Mononuclear cell (primary cell): Measurements from ENCODE around the gene EDNRA. TPM values are rescaled to one million over a fixed set of nuclear protein-coding genes. Genes with fewer than 3 reads are reported as not detected.

ENCODE experiments used
- H3K27me3 ChIP-seq: 2 replicates; pipeline ENCODE4 v1.6.0; 2011; ENCODE audit warnings: low read length, control low read depth; ENCODE audit not compliant: insufficient read depth
- H3K4me1 ChIP-seq: 2 replicates; pipeline ENCODE4 v1.5.1; 2011; ENCODE audit warnings: mild to moderate bottlenecking, low read length, control low read depth; ENCODE audit not compliant: insufficient read depth
- H3K4me3 ChIP-seq: 2 replicates; pipeline ENCODE4 v1.5.1; 2011; ENCODE audit warnings: mild to moderate bottlenecking, low read length, moderate library complexity
- H3K9me3 ChIP-seq: 2 replicates; pipeline ENCODE4 v1.5.1; 2011; ENCODE audit warnings: low read depth, mild to moderate bottlenecking, control low read depth, low read length
- total RNA-seq: library from RNA; depleted of rRNA; stranded (reverse); fragments of >200 nt; gene quantifications from one replicate; pipeline ENCODE4 v1.2.3, GENCODE V29; 2012

Gene EDNRA
- total RNA-seq, 1 donor: under 0.01 TPM

GRCh38 chr4:147543034-147543433, 62.1 kb downstream of the EDNRA start:
- H3K9me3 ChIP-seq: no peaks in the 10 kb centered on the region
- H3K27me3 ChIP-seq: no peaks in the 10 kb centered on the region
- H3K4me1 ChIP-seq: no peaks in the 10 kb centered on the region
- no peak overlapping the region for H3K4me3 ChIP-seq

DNA sequence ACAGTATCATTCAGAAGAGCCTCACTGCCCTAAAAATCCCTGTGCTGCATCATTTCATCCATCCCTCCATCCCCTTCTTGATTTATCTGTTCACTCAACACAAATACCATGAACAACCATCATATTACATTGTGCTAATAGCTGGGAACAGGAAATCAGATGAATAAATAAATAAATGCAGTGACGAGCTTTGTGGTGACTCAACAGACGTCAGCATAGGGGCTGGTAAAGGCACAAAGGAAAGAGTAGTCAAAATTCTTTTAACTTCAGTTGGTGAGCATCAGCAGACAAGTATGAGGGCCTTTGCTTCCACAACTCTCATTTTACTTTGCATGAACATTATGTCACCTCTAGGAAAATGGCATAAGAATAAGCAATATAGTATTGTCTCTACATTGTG, 65.5 kb downstream of the EDNRA start:
- no peaks in the 10 kb centered on the region for H3K9me3 ChIP-seq
- no peak overlapping the region for H3K4me3 ChIP-seq
- no peaks in the 10 kb centered on the region for H3K27me3 ChIP-seq
- no peaks in the 10 kb centered on the region for H3K4me1 ChIP-seq

DNA sequence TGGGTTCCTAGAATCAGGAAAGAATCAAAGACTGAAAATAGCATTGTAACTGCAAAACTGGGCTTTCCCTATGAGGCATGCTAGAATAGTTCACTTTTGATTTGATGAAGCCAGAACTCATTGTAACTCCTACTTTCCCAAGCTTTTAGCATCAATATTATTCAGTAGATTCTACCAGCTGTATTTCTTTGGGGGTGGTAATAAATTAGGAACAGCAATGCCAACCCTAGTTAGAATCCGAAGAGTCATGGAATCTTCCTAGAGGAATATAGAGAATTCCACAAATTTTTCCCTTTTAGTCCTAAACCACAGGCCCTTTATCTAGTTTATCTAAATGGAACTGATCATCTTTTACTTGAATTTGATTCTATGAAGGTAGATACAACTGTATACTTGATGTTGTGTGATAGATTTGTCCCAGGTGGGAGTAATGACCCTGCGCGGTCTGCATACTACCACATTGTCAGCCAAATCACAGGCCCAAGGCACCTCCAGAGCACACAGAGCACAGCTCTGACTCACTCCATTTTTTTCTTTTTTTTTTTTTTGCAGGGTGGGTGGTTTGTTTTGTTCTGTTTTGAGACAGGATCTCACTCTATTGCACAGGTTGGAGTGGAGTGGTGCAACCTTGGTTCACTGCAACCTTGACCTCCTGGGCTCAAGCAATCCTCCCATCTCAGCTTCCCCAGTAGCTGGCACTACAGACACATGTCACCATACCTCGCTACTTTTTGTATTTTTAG, 66.6 kb downstream of the EDNRA start:
- H3K9me3 ChIP-seq: no peaks in the 10 kb centered on the region
- H3K4me1 ChIP-seq: no peaks in the 10 kb centered on the region
- H3K4me3 ChIP-seq: no peak overlapping the region
- H3K27me3 ChIP-seq: no peaks in the 10 kb centered on the region

DNA sequence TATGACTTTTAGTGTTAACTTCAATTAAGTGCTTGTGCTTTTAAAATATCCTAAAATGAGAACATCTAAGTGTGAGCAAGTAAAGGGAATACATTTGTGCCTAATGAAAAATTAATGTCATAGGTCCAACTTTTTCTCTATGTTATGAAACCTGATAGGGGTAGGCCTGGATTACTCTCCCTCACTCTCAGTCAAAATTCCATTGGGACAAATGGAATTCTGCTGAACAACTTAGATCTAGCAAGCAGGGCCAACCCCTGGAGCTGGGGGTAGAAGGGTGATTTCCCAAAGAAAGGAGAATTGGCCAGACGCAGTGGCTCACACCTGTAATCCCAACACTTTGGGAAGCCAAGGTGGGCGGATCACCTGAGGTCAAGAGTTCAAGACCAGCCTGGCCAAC, 67.4 kb downstream of the EDNRA start:
- Histone ChIP-seq H3K4me1 (no peaks in the 10 kb centered on the region), H3K9me3 (no peaks in the 10 kb centered on the region), H3K4me3 (no peak overlapping the region), H3K27me3 (no peaks in the 10 kb centered on the region)

DNA sequence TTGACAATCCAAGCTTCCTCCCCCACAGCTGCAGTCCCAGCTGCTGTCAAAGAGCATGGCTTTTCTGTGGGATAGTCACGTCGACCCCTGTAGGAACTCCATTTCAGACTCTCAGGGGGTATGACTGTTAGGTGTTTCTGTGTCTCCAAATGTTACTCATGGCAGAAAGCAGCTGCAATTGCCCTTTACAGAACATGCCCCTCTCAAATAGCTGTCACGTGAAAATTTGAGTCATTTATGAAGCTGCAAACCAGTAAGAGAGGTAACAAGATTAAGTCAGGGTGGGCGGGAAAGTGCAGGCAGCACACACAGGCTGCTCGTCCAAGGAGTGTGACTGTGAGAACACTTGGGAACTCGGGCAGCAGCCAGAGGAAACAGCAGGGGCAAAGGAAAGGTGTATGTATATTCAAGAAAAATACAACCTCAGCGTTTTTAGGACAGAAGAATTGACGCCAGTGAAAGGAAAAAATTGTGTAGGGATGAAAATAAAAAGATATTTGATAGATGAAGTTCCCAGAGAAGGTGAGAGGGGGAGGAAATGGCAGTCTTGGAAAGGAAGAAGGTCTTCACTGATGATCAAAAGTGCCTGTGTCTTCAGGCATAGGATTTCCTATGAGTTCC, 69.8 kb downstream of the EDNRA start:
- no peaks in the 10 kb centered on the region for H3K27me3 ChIP-seq
- H3K4me1 ChIP-seq: no peaks in the 10 kb centered on the region
- no peak overlapping the region for H3K4me3 ChIP-seq
- H3K9me3 ChIP-seq: no peaks in the 10 kb centered on the region

GRCh38 chr4:147560625-147561024, 79.7 kb downstream of the EDNRA start:
- Histone ChIP-seq H3K9me3 (no peaks in the 10 kb centered on the region), H3K4me3 (no peak overlapping the region), H3K4me1 (no peaks in the 10 kb centered on the region), H3K27me3 (no peaks in the 10 kb centered on the region)

GRCh38 chr4:147566762-147567161, 85.9 kb downstream of the EDNRA start:
- Histone ChIP-seq H3K27me3 (no peaks in the 10 kb centered on the region), H3K9me3 (no peaks in the 10 kb centered on the region), H3K4me1 (no peaks in the 10 kb centered on the region), H3K4me3 (no peak overlapping the region)

GRCh38 chr4:147567276-147567675, 86.4 kb downstream of the EDNRA start:
- no peak overlapping the region for H3K4me3 ChIP-seq
- H3K4me1 ChIP-seq: no peaks in the 10 kb centered on the region
- no peaks in the 10 kb centered on the region for H3K27me3 ChIP-seq
- H3K9me3 ChIP-seq: no peaks in the 10 kb centered on the region

GRCh38 chr4:147570616-147571015, 89.7 kb downstream of the EDNRA start:
- Histone ChIP-seq H3K4me1 (no peaks in the 10 kb centered on the region), H3K4me3 (no peak overlapping the region), H3K27me3 (no peaks in the 10 kb centered on the region), H3K9me3 (no peaks in the 10 kb centered on the region)

- Histone ChIP-seq H3K27me3 (no peaks in the 10 kb centered on the region), H3K9me3 (no peaks in the 10 kb centered on the region), H3K4me1 (no peaks in the 10 kb centered on the region), H3K4me3 (no peak overlapping the region)
These were observed 90.3 kb downstream of the EDNRA start for GRCh38 chr4:147571036-147571770.

DNA sequence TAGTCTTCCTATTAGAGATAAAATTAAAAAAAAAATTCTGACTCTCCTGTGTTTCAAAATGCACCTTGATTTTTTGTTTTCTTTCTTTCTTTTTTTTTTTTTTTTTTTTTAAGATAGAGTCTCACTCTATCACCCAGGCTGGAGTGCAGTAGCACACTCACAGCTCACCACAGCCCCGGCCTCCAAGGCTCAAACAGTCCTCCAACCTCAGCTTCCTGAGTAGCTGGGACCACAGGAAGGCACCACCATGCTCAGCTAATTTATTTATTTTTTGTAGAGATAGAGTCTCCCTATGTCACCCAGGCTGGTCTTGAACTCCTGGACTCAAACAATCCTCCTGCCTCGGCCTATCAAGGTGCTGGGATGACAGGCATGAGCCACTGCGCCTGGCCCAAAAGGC, 95.2 kb downstream of the EDNRA start:
- no peaks in the 10 kb centered on the region for H3K27me3 ChIP-seq
- H3K4me3 ChIP-seq: no peak overlapping the region
- H3K4me1 ChIP-seq: no peaks in the 10 kb centered on the region
- H3K9me3 ChIP-seq: no peaks in the 10 kb centered on the region

DNA sequence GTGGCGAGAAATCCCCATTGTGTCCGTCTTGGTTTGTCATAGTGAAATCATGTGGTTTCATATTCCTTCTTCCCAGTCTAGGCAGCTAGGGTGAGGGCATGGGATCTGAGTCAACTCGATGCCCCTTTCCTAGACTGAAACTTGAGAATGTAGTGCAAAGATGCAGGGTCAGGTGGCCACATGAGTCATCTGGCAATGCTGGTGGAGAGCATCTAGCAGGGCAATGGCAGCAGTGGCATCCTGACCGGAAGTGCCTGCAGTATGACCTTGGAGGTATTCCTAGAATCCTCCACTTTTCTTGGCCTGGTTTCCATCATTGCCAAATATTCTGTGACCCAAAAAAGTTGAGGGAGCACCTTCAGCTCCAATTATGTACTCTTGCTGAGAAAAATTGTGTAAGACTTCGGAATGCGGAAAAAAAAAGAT, 97.2 kb downstream of the EDNRA start:
- Histone ChIP-seq H3K4me3 (no peak overlapping the region), H3K9me3 (no peaks in the 10 kb centered on the region), H3K4me1 (no peaks in the 10 kb centered on the region), H3K27me3 (no peaks in the 10 kb centered on the region)

DNA sequence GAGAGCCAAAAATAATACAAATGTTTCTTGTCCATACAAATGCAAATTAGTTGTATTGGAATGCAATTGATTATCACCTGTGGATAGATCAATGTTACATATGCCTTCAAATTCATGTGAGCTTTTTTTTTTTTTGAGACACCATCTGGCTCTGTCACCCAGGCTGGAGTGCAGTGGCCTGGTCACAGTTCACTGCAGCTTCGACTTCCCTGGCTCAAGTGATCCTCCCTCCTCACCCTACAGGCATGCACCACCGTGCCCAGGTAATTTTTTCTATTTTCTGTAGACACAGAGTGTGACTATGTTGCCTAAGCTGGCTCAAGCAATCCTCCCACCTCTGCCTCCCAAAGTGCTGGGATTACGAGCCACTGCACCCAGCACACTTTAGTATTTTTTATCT, 97.7 kb downstream of the EDNRA start:
- Histone ChIP-seq H3K27me3 (no peaks in the 10 kb centered on the region), H3K9me3 (no peaks in the 10 kb centered on the region), H3K4me3 (no peak overlapping the region), H3K4me1 (no peaks in the 10 kb centered on the region)

DNA sequence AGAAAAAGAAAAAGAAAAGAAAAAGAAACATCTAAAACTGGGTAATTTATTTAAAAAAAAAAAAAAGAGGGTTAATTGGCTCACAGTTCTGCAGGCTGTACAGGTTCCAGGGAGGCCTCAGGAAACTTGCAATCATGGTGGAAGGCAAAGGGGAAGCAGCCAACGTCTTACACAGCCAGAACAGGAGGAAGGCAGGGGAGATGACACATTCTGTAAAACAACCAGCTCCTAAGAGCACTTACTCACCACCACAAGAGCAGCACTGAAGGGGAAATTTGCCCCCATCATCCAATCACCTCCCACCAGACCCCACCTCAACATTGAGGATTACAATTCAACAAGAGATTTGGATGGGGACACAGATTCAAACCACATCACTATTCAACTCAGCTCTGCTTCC, 99.5 kb downstream of the EDNRA start:
- Histone ChIP-seq H3K4me3 (no peak overlapping the region), H3K4me1 (no peaks in the 10 kb centered on the region), H3K27me3 (no peaks in the 10 kb centered on the region)

GRCh38 chr4:147581606-147582350, 100.9 kb downstream of the EDNRA start:
- Histone ChIP-seq H3K4me1 (no peaks in the 10 kb centered on the region), H3K27me3 (peaks cover 3% of the 10 kb centered on the region), H3K9me3 (no peaks in the 10 kb centered on the region), H3K4me3 (no peak overlapping the region)

More for the DNA sequence above, 99.5 kb downstream of the EDNRA start:
- no peaks in the 10 kb centered on the region for H3K9me3 ChIP-seq
